ENCODE results near the gene RFX4.
"Not testable (repeated sequence)": the region's sequence is repeated elsewhere in the genome, so short reads cannot be mapped to it uniquely, and the experiment has no call there.

The RFX4 gene

GRCh38 chr12:106722837-106723236 is 140.0 kb downstream of the RFX4 start:
- H3K4me1 ChIP-seq (ENCODE audit: control insufficient read depth, insufficient read depth, low read length) = peaks cover 3% of the 10 kb centered on the region
- H3K36me3 ChIP-seq (ENCODE audit: control insufficient read depth, insufficient read depth, low read length, severe bottlenecking) = no peaks in the 10 kb centered on the region
- H3K4me3 ChIP-seq (ENCODE audit: low read length) = no peak overlapping the region
- H3K9me3 ChIP-seq (ENCODE audit: control insufficient read depth, low read length) = no peaks in the 10 kb centered on the region
- peaks cover 3% of the 10 kb centered on the region for H3K27me3 ChIP-seq (replicated peaks; ENCODE audit: control insufficient read depth, insufficient read depth, low read length)
- no peak for DNase-seq (ENCODE audit: low read depth)
- no peak overlapping the region for H3K9ac ChIP-seq (ENCODE audit: low read length)

- Histone ChIP-seq H3K4me1 (ENCODE audit: control insufficient read depth, insufficient read depth, low read length) (peaks cover 3% of the 10 kb centered on the region), H3K4me3 (ENCODE audit: low read length) (no peak overlapping the region), H3K36me3 (ENCODE audit: control insufficient read depth, insufficient read depth, low read length, severe bottlenecking) (no peaks in the 10 kb centered on the region), H3K9me3 (ENCODE audit: control insufficient read depth, low read length) (no peaks in the 10 kb centered on the region), H3K9ac (ENCODE audit: low read length) (no peak overlapping the region), H3K27me3 (replicated peaks; ENCODE audit: control insufficient read depth, insufficient read depth, low read length) (no peaks in the 10 kb centered on the region)
- DNase-seq (ENCODE audit: low read depth) = no peak
Observed at GRCh38 chr12:106723416-106723815, 140.6 kb downstream of the RFX4 start.

GRCh38 chr12:106724116-106724515 is 141.3 kb downstream of the RFX4 start:
- no peaks in the 10 kb centered on the region for H3K9me3 ChIP-seq (ENCODE audit: control insufficient read depth, low read length)
- no peak overlapping the region for H3K4me3 ChIP-seq (ENCODE audit: low read length)
- DNase-seq (ENCODE audit: low read depth) = no peak
- peaks cover 3% of the 10 kb centered on the region for H3K4me1 ChIP-seq (ENCODE audit: control insufficient read depth, insufficient read depth, low read length)
- H3K27me3 ChIP-seq (replicated peaks; ENCODE audit: control insufficient read depth, insufficient read depth, low read length) = no peaks in the 10 kb centered on the region
- H3K9ac ChIP-seq (ENCODE audit: low read length) = no peak overlapping the region
- H3K36me3 ChIP-seq (ENCODE audit: control insufficient read depth, insufficient read depth, low read length, severe bottlenecking) = no peaks in the 10 kb centered on the region

- H3K4me1 ChIP-seq (ENCODE audit: control insufficient read depth, insufficient read depth, low read length) = peaks cover 3% of the 10 kb centered on the region
- H3K9ac ChIP-seq (ENCODE audit: low read length) = no peak overlapping the region
- H3K27me3 ChIP-seq (replicated peaks; ENCODE audit: control insufficient read depth, insufficient read depth, low read length) = no peaks in the 10 kb centered on the region
- no peak overlapping the region for H3K4me3 ChIP-seq (ENCODE audit: low read length)
- no peaks in the 10 kb centered on the region for H3K36me3 ChIP-seq (ENCODE audit: control insufficient read depth, insufficient read depth, low read length, severe bottlenecking)
- H3K9me3 ChIP-seq (ENCODE audit: control insufficient read depth, low read length) = no peaks in the 10 kb centered on the region
- DNase-seq (ENCODE audit: low read depth) = no peak
Observed at GRCh38 chr12:106724934-106725333, 142.1 kb downstream of the RFX4 start.

- not testable (repeated sequence) for H3K4me1 ChIP-seq (ENCODE audit: control insufficient read depth, insufficient read depth, low read length); H3K9me3 ChIP-seq (ENCODE audit: control insufficient read depth, low read length); DNase-seq (ENCODE audit: low read depth); H3K27me3 ChIP-seq (replicated peaks; ENCODE audit: control insufficient read depth, insufficient read depth, low read length); H3K9ac ChIP-seq (ENCODE audit: low read length); H3K4me3 ChIP-seq (ENCODE audit: low read length); H3K36me3 ChIP-seq (ENCODE audit: control insufficient read depth, insufficient read depth, low read length, severe bottlenecking)
Observed at GRCh38 chr12:106726603-106727202, 143.9 kb downstream of the RFX4 start.

- Histone ChIP-seq H3K36me3 (ENCODE audit: control insufficient read depth, insufficient read depth, low read length, severe bottlenecking) (no peaks in the 10 kb centered on the region), H3K9ac (ENCODE audit: low read length) (no peak overlapping the region), H3K4me1 (ENCODE audit: control insufficient read depth, insufficient read depth, low read length) (peaks cover 3% of the 10 kb centered on the region), H3K4me3 (ENCODE audit: low read length) (no peak overlapping the region), H3K9me3 (ENCODE audit: control insufficient read depth, low read length) (no peaks in the 10 kb centered on the region), H3K27me3 (replicated peaks; ENCODE audit: control insufficient read depth, insufficient read depth, low read length) (no peaks in the 10 kb centered on the region)
- DNase-seq (ENCODE audit: low read depth) = no peak
Observed at GRCh38 chr12:106729611-106730010, 146.8 kb downstream of the RFX4 start.

GRCh38 chr12:106732890-106733289 is 150.1 kb downstream of the RFX4 start:
- DNase-seq (ENCODE audit: low read depth) = no peak
- no peak overlapping the region for H3K4me3 ChIP-seq (ENCODE audit: low read length)
- no peaks in the 10 kb centered on the region for H3K4me1 ChIP-seq (ENCODE audit: control insufficient read depth, insufficient read depth, low read length)
- H3K27me3 ChIP-seq (replicated peaks; ENCODE audit: control insufficient read depth, insufficient read depth, low read length) = peaks cover 8% of the 10 kb centered on the region
- H3K9ac ChIP-seq (ENCODE audit: low read length) = no peak overlapping the region
- H3K9me3 ChIP-seq (ENCODE audit: control insufficient read depth, low read length) = no peaks in the 10 kb centered on the region
- H3K36me3 ChIP-seq (ENCODE audit: control insufficient read depth, insufficient read depth, low read length, severe bottlenecking) = no peaks in the 10 kb centered on the region

- Histone ChIP-seq H3K4me3 (ENCODE audit: low read length) (no peak overlapping the region), H3K36me3 (ENCODE audit: control insufficient read depth, insufficient read depth, low read length, severe bottlenecking) (no peaks in the 10 kb centered on the region), H3K9ac (ENCODE audit: low read length) (no peak overlapping the region), H3K4me1 (ENCODE audit: control insufficient read depth, insufficient read depth, low read length) (no peaks in the 10 kb centered on the region), H3K27me3 (replicated peaks; ENCODE audit: control insufficient read depth, insufficient read depth, low read length) (peaks cover 8% of the 10 kb centered on the region), H3K9me3 (ENCODE audit: control insufficient read depth, low read length) (no peaks in the 10 kb centered on the region)
- DNase-seq (ENCODE audit: low read depth) = no peak
Observed at GRCh38 chr12:106733660-106734059, 150.9 kb downstream of the RFX4 start.

GRCh38 chr12:106736051-106736957 is 153.5 kb downstream of the RFX4 start:
- no peak for DNase-seq (ENCODE audit: low read depth)
- H3K36me3 ChIP-seq (ENCODE audit: control insufficient read depth, insufficient read depth, low read length, severe bottlenecking) = no peaks in the 10 kb centered on the region
- H3K4me1 ChIP-seq (ENCODE audit: control insufficient read depth, insufficient read depth, low read length) = no peaks in the 10 kb centered on the region
- H3K27me3 ChIP-seq (replicated peaks; ENCODE audit: control insufficient read depth, insufficient read depth, low read length) = peaks cover 8% of the 10 kb centered on the region
- H3K4me3 ChIP-seq (ENCODE audit: low read length) = no peak overlapping the region
- H3K9me3 ChIP-seq (ENCODE audit: control insufficient read depth, low read length) = no peaks in the 10 kb centered on the region
- no peak overlapping the region for H3K9ac ChIP-seq (ENCODE audit: low read length)

GRCh38 chr12:106739318-106739717 is 156.5 kb downstream of the RFX4 start:
- no peaks in the 10 kb centered on the region for H3K36me3 ChIP-seq (ENCODE audit: control insufficient read depth, insufficient read depth, low read length, severe bottlenecking)
- no peaks in the 10 kb centered on the region for H3K4me1 ChIP-seq (ENCODE audit: control insufficient read depth, insufficient read depth, low read length)
- no peaks in the 10 kb centered on the region for H3K9me3 ChIP-seq (ENCODE audit: control insufficient read depth, low read length)
- peaks cover 21% of the 10 kb centered on the region for H3K27me3 ChIP-seq (replicated peaks; ENCODE audit: control insufficient read depth, insufficient read depth, low read length)
- no peak overlapping the region for H3K4me3 ChIP-seq (ENCODE audit: low read length)
- no peak for DNase-seq (ENCODE audit: low read depth)
- no peak overlapping the region for H3K9ac ChIP-seq (ENCODE audit: low read length)

- no peak overlapping the region for H3K4me3 ChIP-seq (ENCODE audit: low read length)
- H3K36me3 ChIP-seq (ENCODE audit: control insufficient read depth, insufficient read depth, low read length, severe bottlenecking) = no peaks in the 10 kb centered on the region
- H3K9ac ChIP-seq (ENCODE audit: low read length) = no peak overlapping the region
- no peaks in the 10 kb centered on the region for H3K9me3 ChIP-seq (ENCODE audit: control insufficient read depth, low read length)
- DNase-seq (ENCODE audit: low read depth) = no peak
- H3K4me1 ChIP-seq (ENCODE audit: control insufficient read depth, insufficient read depth, low read length) = no peaks in the 10 kb centered on the region
- H3K27me3 ChIP-seq (replicated peaks; ENCODE audit: control insufficient read depth, insufficient read depth, low read length) = peaks cover 21% of the 10 kb centered on the region
Observed at GRCh38 chr12:106739815-106740530, 157.2 kb downstream of the RFX4 start.

Measured in adipocyte (in vitro differentiated cells).